PC-9 (cell line): ENCODE data around the gene KRTAP5-6.
"Not testable (repeated sequence)": the region's sequence is repeated elsewhere in the genome, so short reads cannot be mapped to it uniquely, and the experiment has no call there.

Experiments used
- EZH2 ChIP-seq: fragments of 200-600 bp; sonication (generic); IDR thresholded peaks from 2 replicates; pipeline ENCODE4 v1.8.0; 2017; ENCODE audit warnings: antibody characterized with exemption, low read depth
- TF ChIP-seq, protein P1 (sequence below): fragments of 200-600 bp; sonication (generic); conservative IDR thresholded peaks from 2 replicates; pipeline ENCODE4 v1.6.1; 2017; ENCODE audit warnings: mixed run types, antibody characterized with exemption, mild to moderate bottlenecking, moderate library complexity

DNA sequence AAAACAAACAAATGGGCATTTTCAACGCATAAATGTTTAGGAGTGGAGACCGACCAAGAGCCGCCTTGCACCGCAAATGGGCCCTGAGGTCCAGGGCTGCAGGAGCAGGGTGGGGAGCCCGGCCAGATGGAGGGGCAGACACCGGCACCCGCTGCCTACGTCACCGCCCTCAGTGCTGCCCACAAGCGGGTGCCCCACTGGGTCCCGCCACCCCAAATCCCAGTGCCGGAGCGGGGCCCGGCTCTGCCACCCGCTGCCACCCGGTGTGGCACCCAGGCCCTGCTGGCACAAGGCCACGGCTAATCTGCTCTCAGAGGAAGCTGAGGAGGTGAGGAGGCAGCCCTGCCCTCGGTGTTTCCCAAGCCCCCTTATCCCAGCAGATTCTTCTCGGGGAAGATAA, 13.8 kb upstream of the KRTAP5-6 start:
- TF ChIP-seq, protein P1, sequence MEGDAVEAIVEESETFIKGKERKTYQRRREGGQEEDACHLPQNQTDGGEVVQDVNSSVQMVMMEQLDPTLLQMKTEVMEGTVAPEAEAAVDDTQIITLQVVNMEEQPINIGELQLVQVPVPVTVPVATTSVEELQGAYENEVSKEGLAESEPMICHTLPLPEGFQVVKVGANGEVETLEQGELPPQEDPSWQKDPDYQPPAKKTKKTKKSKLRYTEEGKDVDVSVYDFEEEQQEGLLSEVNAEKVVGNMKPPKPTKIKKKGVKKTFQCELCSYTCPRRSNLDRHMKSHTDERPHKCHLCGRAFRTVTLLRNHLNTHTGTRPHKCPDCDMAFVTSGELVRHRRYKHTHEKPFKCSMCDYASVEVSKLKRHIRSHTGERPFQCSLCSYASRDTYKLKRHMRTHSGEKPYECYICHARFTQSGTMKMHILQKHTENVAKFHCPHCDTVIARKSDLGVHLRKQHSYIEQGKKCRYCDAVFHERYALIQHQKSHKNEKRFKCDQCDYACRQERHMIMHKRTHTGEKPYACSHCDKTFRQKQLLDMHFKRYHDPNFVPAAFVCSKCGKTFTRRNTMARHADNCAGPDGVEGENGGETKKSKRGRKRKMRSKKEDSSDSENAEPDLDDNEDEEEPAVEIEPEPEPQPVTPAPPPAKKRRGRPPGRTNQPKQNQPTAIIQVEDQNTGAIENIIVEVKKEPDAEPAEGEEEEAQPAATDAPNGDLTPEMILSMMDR = not testable (repeated sequence)
- TF ChIP-seq EZH2 = not testable (repeated sequence)
